Panc1 (cell line): ENCODE results near the gene PLCH2.

Experiments used
- CTCF ChIP-seq: fragments of 450-650 bp; IDR thresholded peaks from 2 replicates; pipeline ENCODE4 v1.5.1; 2017; ENCODE audit warnings: mild to moderate bottlenecking
- POLR2AphosphoS5 ChIP-seq: IDR thresholded peaks from 2 replicates; pipeline ENCODE4 v1.6.1; 2012; ENCODE audit warnings: mild to moderate bottlenecking, low read depth, low read length, moderate library complexity
- REST ChIP-seq, 2 experiments: IDR thresholded peaks; 2 replicates each; pipeline ENCODE4 v1.6.1; 2011 to 2012; ENCODE audit warnings: low read depth in 2 of 2, control low read depth in 1 of 2, low read length in 1 of 2, mild to moderate bottlenecking in 1 of 2, moderate library complexity in 1 of 2; ENCODE audit not compliant: insufficient read depth in 1 of 2
- SIN3A ChIP-seq: IDR thresholded peaks from 2 replicates; pipeline ENCODE4 v1.6.1; 2012; ENCODE audit warnings: low read depth, mild to moderate bottlenecking, low read length, moderate library complexity, borderline replicate concordance; ENCODE audit not compliant: insufficient read depth

GRCh38 chr1:2514863-2515762, 39.0 kb downstream of the PLCH2 start:
- TF ChIP-seq SIN3A (no peak), CTCF (no peak; the same call in 1 of the 2 replicates), POLR2AphosphoS5 (no peak), REST (IDR thresholded peaks at IDR 0.05; ENCODE audit: insufficient read depth in 1 of 2, low read depth in 2 of 2, low read length in 1 of 2) (no peak)
